ENCODE results near the gene SP140.
"Not testable (repeated sequence)": the region's sequence is repeated elsewhere in the genome, so short reads cannot be mapped to it uniquely, and the experiment has no call there.

The SP140 gene

GRCh38 chr2:230226051-230226551 lies 565 bp downstream of the SP140 start:
- no peak for DNase-seq

- no peak for DNase-seq
Observed at GRCh38 chr2:230227216-230227615, 1.7 kb downstream of the SP140 start.

GRCh38 chr2:230230087-230230486 lies 4.6 kb downstream of the SP140 start:
- DNase-seq = no peak

- DNase-seq = no peak
Observed at GRCh38 chr2:230230496-230231200, 5.1 kb downstream of the SP140 start.

GRCh38 chr2:230231251-230231650 lies 5.7 kb downstream of the SP140 start:
- no peak for DNase-seq

GRCh38 chr2:230234122-230234722 lies 8.7 kb downstream of the SP140 start:
- no peak for DNase-seq

GRCh38 chr2:230234845-230235244 lies 9.3 kb downstream of the SP140 start:
- DNase-seq = no peak

- DNase-seq = no peak
Observed at GRCh38 chr2:230244211-230244610, 18.7 kb downstream of the SP140 start.

GRCh38 chr2:230246206-230246605 lies 20.7 kb downstream of the SP140 start:
- DNase-seq = no peak

GRCh38 chr2:230250231-230250630 lies 24.7 kb downstream of the SP140 start:
- no peak for DNase-seq

GRCh38 chr2:230254152-230254881 lies 28.8 kb downstream of the SP140 start:
- no peak for DNase-seq

- no peak for DNase-seq
Observed at GRCh38 chr2:230256733-230257332, 31.3 kb downstream of the SP140 start.

GRCh38 chr2:230258483-230258882 lies 32.9 kb downstream of the SP140 start:
- DNase-seq = no peak

- DNase-seq = no peak
Observed at GRCh38 chr2:230262246-230262645, 36.7 kb downstream of the SP140 start.

GRCh38 chr2:230264945-230265344 lies 39.4 kb downstream of the SP140 start:
- DNase-seq = not testable (repeated sequence)

GRCh38 chr2:230266638-230267037 lies 41.1 kb downstream of the SP140 start:
- no peak for DNase-seq

GRCh38 chr2:230267059-230267458 lies 41.5 kb downstream of the SP140 start:
- DNase-seq = no peak

- DNase-seq = no peak
Observed at GRCh38 chr2:230267556-230267955, 42.0 kb downstream of the SP140 start.

GRCh38 chr2:230268606-230269243 lies 43.2 kb downstream of the SP140 start:
- no peak for DNase-seq

- no peak for DNase-seq
Observed at GRCh38 chr2:230269715-230270114, 44.2 kb downstream of the SP140 start.

- no peak for DNase-seq
Observed at GRCh38 chr2:230282936-230283335, 57.4 kb downstream of the SP140 start.

GRCh38 chr2:230286048-230286447 lies 60.5 kb downstream of the SP140 start:
- no peak for DNase-seq

- DNase-seq = not testable (repeated sequence)
Observed at GRCh38 chr2:230289311-230289710, 63.8 kb downstream of the SP140 start.
